GM18508 (cell line): ENCODE measurements around the gene TMEM237.

Experiments used
- ATAC-seq: cut with Tn5 transposase; IDR thresholded peaks from one replicate; pipeline ENCODE4 v1.9.1; 2021; ENCODE audit warnings: moderate number of reproducible peaks; ENCODE audit not compliant: insufficient read depth, unreplicated experiment

Gene TMEM237

DNA sequence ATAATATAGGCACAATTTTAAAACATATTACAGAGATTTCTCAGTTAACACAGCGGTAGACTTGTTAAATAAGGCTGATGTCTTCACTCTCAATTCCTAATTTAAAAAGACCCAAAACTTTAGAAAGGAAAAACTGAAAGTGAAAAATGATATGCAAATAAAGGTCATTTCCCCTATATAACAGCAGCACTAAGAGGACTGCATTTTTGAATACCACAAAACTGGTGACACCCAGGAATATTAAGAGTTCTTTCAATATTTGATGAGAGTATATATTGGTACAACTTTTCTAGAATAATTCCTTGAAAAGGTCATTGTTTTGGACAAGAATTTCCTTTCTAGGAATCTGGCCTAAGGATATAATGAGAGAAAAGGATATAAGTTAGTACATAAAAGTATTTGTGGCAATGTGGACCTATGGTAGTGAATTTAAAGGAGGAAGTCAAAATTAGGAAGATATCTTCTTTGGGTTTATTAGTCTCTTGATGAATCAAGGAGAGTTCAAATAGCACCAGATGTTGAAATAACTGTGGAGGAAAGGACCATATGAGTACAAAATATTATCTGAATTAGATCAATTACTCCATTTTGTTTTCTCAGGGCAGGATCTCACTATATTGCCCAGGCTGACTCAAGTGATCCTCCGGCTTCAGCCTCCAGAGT is 70.3 kb downstream of the TMEM237 start:
- ATAC-seq = no peak
